DMS 273 (cell line): ENCODE data around the gene FAM107B.
"Not testable (repeated sequence)": the region's sequence is repeated elsewhere in the genome, so short reads cannot be mapped to it uniquely, and the experiment has no call there.

Experiments
- DNase-seq: peaks from one replicate; lab custom pipeline; 2025; ENCODE audit not compliant: unreplicated experiment; lab: John Stamatoyannopoulos, UW

FAM107B gene

DNA sequence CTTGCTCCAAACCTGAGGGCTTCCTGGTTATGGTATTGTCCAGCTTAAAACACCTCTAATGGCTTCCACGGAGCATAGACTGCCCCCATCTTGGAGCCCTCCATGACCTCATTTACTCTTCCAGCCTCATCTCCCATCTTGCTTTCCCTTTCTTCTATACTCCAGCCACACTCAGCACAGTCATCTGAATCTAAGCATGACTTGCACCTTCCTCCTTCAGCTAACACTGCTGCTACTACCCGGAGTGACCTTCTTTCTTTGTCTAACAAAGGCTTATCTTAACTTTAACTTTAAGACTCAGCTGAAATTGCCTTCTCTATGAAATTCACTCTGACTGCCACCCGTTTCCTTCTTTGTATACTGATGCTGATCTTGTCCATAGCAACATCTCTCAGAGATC, 135.1 kb downstream of the FAM107B start:
- no peak for DNase-seq

DNA sequence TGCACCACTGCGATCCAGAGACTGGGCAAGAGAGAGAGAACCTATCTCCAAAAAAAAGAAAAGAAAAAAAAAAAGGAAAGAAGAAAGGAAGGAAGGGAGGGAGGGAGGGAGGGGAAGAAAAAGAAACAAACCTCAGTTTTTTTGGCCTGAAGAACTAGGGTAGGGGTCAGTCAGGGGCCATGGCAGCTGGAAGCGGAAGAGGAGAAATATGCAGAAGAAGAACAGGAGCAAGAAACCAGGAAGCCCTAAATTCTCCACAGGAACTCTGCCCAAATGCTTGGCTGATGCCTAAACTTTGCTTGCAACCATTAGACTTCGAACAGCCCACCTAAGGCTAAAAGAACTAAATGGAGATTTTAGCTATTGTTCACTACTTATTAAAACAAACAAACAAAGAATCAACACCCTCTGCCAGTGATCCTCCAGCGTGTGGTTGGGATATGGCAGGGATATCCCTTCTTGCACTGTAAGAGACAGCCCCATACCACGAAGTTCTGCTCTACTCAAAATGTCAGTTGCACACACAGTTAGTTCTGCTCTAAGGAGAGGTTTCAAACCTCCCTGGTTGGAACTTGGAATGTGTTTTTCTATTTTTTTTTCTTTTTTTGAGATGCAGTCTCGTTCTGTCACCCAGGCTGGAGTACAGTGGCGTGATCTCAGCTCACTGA, 139.5 kb downstream of the FAM107B start:
- DNase-seq, result no peak

DNA sequence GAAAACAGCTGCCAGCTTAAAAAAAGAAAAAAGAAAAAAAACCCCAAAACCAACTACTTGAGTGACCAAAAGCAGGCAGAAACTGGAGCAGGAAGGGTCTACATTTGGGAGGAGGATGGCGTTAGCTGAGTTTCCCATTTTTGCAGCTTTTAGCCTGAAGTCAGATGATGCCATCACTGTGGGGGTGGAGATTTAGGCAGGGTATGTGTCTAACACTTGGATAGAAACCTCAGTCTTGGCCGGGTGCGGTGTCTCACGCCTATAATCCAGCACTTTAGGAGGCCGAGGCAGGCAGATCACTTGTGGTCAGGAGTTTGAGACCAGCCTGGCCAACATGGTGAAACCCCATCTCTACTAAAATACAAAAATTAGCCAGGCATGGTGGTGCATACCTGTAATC, 140.1 kb downstream of the FAM107B start:
- not testable (repeated sequence) for DNase-seq

DNA sequence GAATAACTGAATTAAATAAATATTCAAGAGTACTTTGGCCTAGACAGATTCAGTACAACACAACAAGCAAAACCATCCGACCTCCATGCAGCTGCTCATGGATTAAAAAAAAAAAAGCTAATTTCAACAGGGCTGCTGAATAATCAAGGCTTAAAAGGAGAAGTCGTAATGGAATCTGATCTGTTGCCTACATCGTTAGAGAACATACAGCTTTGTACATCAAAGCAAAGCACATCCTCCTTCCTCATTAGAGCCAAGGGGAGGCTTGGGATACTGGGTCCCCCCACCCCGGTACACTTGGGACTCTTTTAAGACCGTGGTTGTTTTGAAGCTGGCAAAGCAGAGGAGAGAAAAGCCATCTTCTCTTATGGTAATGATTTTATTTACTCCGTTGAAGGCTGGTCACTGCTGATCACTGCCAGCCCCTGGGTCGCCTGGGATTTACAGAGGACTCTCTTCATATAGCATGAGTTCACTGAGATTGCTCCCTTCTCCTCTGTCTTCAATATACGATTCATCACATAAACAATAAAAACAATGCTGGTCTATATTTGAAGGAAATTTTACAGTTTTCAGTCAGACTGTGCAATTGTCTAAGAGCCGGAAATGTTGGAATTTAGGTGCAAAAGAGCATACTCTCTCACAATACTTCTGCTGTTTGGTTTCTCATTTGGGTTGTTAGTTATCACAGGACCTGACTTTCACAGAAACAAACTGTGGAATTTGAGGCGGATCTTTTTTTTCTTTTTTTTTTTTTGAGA, 148.8 kb downstream of the FAM107B start:
- DNase-seq, result peak; percentile 28

DNA sequence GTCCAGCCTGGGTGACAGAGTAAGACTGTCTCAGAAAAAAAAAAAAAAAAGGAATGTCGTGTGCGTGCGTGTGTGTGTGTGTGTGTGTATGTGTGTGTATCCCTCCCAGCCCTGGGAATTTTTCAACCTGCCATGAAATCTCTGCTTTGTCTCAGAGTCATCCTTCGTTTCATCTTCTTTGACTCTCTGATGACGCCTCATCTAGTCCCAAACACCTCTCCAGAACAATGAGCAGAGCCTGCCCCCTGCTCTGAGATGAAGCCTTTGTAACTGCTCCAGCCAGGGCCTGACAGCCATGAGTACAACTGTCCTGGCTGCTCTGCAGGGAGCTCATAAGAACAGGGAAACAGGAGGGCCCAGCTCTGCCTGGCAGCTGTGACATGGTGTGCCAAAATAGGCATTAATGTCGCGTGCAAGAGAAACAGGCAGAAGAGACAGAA, 149.5 kb downstream of the FAM107B start:
- DNase-seq, result peak; percentile 55

DNA sequence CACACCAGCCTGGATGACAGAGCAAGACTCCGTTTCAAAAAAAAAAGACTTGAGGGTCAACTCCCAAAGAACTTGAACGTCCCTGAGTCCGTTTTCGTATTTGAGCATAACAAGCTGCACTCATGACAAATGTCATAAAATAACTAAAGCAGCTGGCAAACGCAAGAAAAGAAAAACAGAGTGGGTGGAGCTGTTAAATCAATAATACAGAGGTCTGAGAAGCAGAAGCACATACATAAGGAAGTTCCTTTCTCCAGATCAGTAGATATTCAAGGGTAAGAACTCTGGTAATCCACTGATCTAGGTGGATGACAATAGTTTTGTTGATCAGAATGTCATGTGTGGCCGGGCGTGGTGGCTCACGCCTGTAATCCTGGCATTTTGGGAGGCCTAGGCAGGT, 150.1 kb downstream of the FAM107B start:
- no peak for DNase-seq

DNA sequence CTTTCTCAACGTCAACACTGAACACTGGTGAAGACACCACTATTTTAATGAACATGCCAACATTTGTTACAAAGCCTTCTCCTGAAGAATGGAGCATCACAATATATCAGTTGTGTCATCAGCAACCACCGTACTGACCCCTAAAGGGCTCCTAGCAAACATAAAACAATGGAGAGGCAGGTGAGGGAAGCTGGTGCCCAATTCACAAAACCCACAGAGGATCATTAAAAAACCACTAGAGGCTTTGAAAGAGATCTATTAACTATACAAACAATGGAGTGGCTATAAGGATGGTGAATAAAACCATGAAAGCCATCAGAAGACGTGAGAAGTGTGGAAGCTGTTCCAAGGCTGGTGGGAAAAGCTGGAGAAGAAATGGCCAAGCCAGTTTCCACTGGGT, 150.8 kb downstream of the FAM107B start:
- DNase-seq, result no peak

DNA sequence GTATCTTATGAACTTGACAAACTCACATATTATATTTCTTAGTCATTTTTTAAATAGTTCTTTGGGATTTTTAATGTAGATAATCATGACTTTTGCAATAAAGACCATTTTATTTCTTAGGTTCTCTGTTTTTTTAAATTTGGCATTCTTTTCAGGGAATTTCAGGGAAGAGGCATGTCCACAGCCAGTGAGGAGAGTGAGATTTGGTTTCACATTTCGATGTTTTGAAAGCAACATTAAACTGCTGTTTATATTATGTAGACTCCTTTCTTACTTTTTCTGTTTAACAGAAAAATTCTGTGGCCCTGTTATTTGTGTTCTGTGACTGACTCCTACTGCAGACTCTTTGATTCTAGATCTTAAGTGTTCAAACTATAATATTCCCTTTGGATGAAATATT, 153.7 kb downstream of the FAM107B start:
- no peak for DNase-seq

DNA sequence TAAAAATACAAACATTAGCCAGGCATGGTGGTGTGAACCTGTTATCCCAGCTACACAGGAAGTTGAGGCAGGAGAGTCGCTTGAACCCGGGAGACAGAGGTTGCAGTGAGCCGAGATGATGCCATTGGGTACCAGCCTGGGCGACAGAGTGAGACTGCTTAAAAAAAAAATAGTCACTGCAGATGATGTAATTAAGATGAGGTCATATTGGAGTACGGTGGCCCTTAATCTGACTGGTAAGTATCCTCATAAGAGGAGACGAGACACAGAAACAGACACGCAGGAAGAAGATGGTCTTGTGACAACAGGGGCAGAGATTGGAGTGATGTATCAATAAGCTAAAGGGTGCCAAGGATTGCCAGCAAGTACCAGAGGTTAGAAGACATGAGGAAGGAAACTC, 156.0 kb downstream of the FAM107B start:
- DNase-seq, result no peak

DNA sequence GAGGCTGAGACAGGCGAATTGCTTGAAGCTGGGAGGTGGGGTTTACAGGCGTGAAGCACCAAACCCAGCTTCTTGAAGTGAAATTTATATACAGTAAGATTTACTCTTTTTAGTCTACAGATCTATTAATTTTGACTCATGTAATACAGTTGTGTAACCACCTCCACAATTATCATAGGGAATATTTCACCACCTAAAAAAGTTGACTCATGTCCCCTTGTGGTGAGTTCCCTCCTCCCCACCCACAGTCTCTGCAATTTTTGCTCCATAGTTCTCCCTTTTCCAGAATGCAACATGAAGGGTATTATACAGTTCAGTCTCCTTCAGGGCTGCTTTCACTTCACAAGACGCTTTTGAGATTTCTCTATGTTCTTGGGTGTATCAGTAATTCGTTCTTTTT, 156.8 kb downstream of the FAM107B start:
- DNase-seq, result no peak

DNA sequence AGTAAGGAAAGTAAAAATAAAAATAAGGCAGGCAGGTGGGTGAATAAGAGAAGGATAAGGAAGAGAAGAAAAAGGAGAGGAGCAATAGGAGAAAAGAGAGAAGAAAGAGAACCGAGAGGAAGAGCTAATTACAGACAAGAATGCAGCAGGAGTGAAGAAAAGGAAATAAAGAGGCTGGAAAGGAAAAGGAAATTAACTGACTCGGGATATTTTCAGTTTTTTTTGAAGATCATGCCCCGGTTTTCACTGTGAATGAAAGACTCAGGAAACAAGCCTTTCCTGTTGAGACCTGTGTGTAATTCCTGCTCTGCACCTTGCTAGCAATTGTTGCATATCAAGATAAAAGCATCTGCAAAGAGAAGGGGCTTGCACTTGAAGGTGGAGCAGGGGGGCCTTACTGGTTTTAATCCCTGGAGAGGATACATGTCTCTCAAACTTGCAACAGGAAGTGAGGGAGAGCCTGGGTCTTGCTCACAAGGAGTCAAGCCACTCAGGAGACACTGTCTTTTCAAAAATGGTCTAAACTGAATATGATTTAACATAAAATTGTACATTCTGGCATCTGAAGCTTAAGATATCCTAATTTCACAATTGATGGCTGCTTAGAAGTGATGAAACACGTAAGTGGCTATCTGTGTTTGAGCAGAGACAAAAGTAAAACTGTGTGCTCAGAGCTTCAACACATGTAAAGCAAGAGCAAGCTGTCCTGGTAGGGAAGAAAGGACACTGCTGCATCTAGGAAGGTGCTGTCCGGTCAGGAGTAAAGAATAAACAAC, 157.6 kb downstream of the FAM107B start:
- no peak for DNase-seq

DNA sequence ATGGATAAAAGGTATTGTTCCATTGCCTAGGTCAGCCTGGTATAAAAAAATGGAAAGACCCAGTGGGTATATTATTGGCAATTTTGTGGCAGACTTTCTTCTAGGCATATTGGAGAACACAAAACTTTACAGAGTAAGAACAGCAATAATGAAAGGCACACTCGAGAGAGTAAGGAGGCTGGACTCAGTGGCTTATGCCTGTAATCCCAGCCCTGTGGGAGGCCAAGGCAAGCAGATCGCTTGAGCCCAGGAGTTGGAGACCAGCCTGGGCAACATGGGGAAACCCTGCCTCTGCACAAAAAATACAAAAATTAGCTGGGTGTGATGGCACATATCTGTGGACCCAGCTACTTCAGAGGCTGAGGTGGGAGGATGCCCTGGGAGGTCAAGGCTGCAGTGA, 158.2 kb downstream of the FAM107B start:
- no peak for DNase-seq

DNA sequence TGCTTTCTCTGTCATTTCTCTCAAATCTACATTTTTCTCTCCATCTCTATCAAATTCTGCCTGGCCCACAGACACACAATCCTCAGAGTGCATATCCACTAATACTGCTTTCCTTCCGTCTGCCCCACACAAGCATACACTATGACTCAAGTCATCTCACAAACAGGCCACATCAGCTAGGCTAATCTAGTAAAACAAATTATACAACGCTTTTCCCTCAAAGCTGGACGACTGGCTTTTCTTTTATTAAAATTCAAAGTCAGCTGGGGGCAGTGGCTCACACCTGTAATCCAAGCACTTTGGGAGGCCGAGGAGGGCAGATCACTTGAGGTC, 161.1 kb downstream of the FAM107B start:
- DNase-seq, result no peak

DNA sequence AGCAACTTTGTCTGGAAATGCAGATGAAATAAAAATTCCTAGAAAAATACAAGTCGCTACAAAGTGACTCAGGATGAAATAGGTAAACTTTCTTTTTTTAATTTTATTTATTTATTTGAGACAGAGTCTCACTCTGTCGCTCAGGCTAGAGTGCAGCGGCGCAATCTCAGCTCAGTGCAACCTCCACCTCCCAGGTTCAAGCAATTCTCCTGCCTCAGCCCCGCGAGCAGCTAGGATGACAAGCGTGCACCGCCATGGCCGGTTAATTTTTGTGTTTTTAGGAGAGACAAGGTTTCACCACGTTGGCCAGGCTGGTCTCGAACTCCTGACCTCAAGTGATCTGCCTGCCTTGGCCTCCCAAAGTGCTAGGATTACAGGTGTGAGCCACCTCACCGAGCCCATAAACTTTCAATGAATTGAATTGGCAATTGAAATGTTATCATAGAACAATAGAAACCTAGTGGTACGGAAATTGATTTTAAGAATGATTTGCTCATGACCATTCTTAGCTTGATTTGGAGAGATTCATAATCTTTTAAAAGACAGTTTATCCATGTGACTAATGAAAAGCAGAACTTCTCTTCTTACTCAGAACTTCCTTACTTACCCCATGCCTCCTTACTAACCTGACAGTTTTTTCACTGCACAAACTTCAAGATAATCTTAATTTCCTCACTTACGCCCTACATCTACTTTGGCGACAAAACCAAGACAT, 161.7 kb downstream of the FAM107B start:
- DNase-seq, result no peak

DNA sequence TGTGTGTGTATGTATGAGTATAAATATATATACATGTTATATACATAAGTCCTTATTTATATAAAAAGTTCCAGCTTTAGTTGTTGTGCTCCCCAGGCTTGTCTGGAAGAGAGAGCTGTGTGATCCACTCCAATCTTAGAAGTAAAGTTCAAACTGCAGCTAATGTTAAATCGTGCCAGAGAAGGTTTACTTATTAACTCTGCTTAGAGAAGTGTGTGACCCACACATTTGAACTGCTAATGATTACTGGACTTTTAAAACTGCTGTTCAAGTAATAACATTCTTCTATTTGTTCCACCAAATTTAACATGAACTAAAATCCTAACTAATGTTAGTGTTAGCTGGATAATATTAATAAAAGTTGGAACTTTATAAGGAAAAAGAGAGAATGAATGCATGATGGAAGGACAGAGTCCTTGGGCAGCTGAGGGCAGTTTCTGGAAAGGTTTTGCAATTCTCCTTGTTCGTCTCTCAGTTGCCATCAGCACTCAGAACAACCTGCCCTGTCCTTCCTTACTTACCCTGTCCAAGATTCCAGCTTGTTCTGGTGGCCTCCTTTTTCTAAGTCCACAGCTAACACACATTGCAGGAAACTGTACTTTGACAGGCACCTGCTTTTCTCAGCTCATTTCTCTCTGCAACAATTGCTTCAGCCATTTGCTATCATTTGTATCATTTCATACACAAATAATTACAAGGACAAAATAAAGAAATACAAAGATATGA, 162.6 kb downstream of the FAM107B start:
- DNase-seq, result no peak

DNA sequence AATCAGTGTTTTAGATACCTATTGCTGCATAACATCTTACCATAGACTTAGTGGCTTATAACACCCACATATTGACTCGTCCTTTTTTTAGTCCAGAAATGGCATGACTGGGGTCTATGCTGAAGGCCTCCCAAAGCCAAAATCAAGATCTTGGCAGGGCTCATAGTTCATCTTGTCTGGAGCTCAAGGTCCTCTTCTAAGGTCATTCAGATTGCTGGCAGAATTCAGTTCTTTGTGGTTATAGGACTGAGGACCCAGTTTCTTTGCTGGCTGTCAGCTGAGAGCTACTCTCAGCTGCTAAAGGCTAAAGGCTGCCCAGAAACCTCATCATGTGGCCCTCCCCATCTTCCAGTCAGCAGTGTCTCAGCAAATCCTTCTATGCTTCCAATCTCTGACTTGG, 165.5 kb downstream of the FAM107B start:
- DNase-seq, result peak; percentile 47

DNA sequence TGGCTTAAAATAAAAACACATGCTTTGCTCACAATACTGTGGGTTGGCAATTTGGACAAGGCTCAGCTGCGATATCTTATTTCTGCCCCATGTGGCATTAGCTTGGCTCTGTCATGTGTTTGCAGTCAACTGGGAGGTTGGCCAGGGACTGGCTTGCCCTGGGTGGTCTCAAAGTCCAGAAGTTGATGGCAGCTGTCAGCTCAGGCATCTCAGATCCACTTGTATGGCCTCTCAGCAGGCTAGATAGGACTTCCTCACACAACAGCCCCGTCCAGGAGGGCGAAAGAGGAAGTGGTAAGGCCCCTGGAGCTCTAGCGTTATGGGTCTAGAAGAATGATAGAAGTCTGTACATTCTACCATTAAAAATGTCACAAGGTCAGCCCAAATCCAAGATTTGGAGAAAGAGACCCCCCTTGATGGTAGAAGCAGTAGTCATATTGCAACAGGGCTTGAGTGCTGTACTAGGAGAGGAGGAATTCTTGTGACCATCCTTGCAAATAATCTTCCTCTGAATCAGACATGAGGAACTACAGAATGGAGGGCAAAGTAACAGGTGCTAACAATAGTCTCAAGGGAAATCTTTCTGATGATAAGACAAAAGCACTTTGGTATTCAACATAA, 166.2 kb downstream of the FAM107B start:
- peak; percentile 40 for DNase-seq

DNA sequence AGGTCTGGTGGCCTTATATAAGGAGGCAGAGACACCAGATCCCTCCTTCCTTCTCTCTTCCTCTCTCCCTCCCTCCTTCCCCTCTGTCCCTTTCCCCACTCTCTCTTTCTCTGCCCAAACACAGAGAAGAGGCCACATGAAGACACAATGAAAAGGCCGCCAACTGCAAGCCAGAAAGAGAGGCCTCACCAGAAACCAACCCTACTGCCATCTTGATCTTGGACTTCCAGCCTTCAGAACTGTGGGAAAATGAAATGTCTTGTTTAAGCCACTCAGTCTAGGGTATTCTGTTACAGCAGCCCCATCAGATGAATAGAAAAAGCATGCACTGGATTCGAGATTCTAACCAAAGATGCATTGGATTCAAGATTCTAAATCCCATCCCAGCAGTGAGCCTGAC, 168.1 kb downstream of the FAM107B start:
- DNase-seq, result no peak

DNA sequence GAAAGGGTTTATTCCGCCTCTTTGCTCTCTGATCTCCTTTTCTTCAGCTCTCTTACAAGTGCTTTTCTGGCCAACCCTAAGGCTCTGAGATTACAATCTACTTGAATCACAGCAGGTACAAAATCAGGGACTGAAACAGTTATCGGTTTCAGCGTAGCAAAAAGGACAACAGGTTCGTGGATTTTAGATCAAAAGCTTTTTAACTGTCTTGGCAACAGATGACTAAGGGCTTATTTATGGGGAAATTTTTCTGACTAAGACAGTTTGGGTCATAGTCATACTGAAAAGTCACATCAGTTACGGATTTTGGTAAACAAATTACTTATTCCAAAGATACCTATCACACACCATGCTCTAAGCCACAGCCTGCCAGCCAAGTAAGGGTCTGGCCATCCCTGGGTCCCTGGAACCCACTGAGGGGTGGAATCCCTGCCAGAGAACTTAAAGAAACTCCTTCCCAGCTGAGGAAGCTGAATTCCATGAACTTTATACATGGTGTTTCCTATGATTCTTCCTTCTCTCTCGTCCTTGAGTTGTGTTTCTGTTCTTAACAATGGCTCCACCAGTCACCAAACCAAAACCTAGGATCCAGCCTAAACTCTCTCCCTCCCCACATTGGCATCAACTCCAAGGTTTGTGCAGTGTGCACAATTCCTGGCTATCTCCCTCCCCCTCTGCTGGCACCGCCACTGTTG, 169.3 kb downstream of the FAM107B start:
- DNase-seq, result peak; percentile 25
